ENCODE data around the gene CSNK1G1.
"Not testable (repeated sequence)": the region's sequence is repeated elsewhere in the genome, so short reads cannot be mapped to it uniquely, and the experiment has no call there.

The CSNK1G1 gene

DNA sequence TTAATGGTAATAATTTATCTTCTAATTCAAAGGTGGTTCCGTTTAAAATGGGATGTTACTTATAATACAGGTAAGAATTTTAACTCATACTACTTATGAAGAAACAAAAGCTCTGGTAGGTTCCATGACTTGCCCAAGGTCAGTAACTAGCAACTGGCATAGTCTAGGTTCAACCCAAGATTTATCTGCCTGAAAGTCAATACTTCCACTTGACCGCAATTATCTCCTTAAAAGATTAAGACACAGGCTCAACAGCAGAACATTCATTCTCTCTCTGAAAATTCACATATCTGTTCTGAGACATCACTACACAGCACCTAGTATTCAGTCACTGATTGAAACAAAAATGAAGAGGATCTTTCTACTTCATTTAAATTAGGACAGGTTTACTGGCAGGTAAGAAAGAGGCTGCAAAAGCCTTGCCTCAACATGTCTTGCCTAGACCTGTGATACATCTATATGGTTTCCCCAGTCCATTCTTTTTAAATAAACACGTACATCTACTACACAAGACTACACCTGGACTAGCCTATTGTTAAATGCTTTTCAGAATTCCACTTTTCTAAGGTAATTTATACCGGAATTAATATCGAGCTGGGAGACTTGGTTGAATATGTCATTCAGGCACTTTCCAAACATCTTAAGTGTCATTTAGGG, 1.2 kb downstream of the CSNK1G1 start:
- H3K36me3 ChIP-seq = no peaks in the 10 kb centered on the region
- H3K27me3 ChIP-seq = no peaks in the 10 kb centered on the region
- no peaks in the 10 kb centered on the region; the same call in 1 of the 2 replicates for H3K4me1 ChIP-seq
- peak overlapping the region; percentile 97 for H3K4me3 ChIP-seq (ENCODE audit: low read depth, low read length)
- no peaks in the 10 kb centered on the region for H3K9me3 ChIP-seq
- no peak for TF ChIP-seq CTCF (IDR thresholded peaks at IDR 0.05; ENCODE audit: low read depth, low read length)
- no peak for DNase-seq

GRCh38 chr15:64351265-64351664, 4.7 kb downstream of the CSNK1G1 start:
- Histone ChIP-seq H3K27me3 (no peaks in the 10 kb centered on the region), H3K4me3 (ENCODE audit: low read depth, low read length) (no peak overlapping the region), H3K36me3 (no peaks in the 10 kb centered on the region), H3K4me1 (no peaks in the 10 kb centered on the region), H3K9me3 (no peaks in the 10 kb centered on the region)
- TF ChIP-seq CTCF (IDR thresholded peaks at IDR 0.05; ENCODE audit: low read depth, low read length) = no peak
- no peak for DNase-seq

DNA sequence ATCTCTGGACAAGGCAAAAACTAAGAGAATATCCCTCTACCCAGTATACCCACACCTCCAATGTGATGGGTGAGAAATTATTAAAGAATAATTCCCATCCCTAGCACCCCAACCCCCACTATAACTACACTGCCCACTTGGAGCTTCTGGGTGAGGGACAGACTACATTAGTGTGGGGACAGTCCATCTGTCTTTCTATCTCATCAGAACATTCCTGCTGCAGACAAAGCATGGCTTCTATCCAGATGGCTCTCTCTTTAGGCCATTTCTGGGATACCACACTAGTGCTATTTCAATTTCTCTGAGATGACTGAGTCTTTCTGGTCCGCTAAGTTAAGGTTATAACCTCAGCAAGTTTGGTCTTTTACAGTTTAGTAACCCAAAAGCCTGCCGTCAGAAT, 6.6 kb downstream of the CSNK1G1 start:
- H3K36me3 ChIP-seq = no peaks in the 10 kb centered on the region

GRCh38 chr15:64348455-64348854, 7.5 kb downstream of the CSNK1G1 start:
- Histone ChIP-seq H3K36me3 (no peaks in the 10 kb centered on the region), H3K4me1 (peaks cover 10% of the 10 kb centered on the region), H3K4me3 (ENCODE audit: low read depth, low read length) (no peak overlapping the region), H3K27me3 (no peaks in the 10 kb centered on the region), H3K9me3 (no peaks in the 10 kb centered on the region)
- no peak for DNase-seq
- no peak for TF ChIP-seq CTCF (IDR thresholded peaks at IDR 0.05; ENCODE audit: low read depth, low read length)

More for the DNA sequence above, 6.6 kb downstream of the CSNK1G1 start:
- Histone ChIP-seq H3K9me3 (no peaks in the 10 kb centered on the region), H3K27me3 (no peaks in the 10 kb centered on the region), H3K4me1 (peaks cover 6% of the 10 kb centered on the region), H3K4me3 (ENCODE audit: low read depth, low read length) (no peak overlapping the region)
- no peak for TF ChIP-seq CTCF (IDR thresholded peaks at IDR 0.05; ENCODE audit: low read depth, low read length)
- DNase-seq = no peak

- not testable (repeated sequence) for H3K27me3 ChIP-seq; H3K36me3 ChIP-seq; DNase-seq; H3K4me3 ChIP-seq (ENCODE audit: low read depth, low read length); H3K4me1 ChIP-seq; H3K9me3 ChIP-seq
Measured at GRCh38 chr15:64346242-64346641, 9.7 kb downstream of the CSNK1G1 start.

DNA sequence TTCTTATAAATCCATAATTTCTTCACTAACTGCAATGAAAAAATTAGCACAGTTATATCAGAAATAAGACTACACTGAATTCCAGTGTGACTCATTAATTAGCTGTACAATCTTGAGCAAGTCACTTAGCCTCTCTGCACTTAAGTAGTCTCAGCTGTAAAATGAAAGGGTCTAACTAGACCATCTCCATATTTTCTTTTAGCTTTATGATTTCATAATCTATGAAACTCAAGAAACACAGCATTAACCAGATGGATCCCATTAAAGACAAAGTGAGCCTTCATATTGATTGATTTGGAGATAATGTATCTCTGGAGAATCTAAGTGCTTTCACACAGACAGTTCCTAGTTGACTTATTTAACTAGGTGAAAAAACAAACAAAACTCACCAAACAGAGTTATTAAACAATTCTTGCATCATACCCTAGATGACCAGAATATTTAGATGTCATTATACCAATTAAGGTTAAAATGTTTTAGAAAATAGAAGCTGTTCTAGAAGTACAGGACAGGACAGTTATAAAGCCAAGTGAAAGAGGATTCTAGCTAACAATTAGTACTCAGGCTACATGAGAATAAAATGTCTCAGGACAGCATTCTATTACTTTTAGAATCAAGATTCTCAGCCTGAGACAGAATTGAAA, 11.2 kb downstream of the CSNK1G1 start:
- H3K36me3 ChIP-seq = peaks cover 7% of the 10 kb centered on the region
- no peak for TF ChIP-seq CTCF (IDR thresholded peaks at IDR 0.05; ENCODE audit: low read depth, low read length)

More for the DNA sequence above, 11.2 kb downstream of the CSNK1G1 start:
- H3K9me3 ChIP-seq = no peaks in the 10 kb centered on the region
- H3K27me3 ChIP-seq = no peaks in the 10 kb centered on the region
- H3K4me3 ChIP-seq (ENCODE audit: low read depth, low read length) = no peak overlapping the region
- H3K4me1 ChIP-seq = peaks cover 10% of the 10 kb centered on the region
- no peak for DNase-seq

Data from BE2C (cell line).